HG03097 (cell line): Measurements from ENCODE around the gene GLRX5.
"Not testable (repeated sequence)": the region's sequence is repeated elsewhere in the genome, so short reads cannot be mapped to it uniquely, and the experiment has no call there.

Experiments
- ATAC-seq: cut with Tn5 transposase; IDR thresholded peaks from one replicate; pipeline ENCODE4 v1.9.1; 2021; ENCODE audit not compliant: unreplicated experiment, low FRiP score

GLRX5 gene

GRCh38 chr14:95498622-95499353, 36.1 kb upstream of the GLRX5 start:
- ATAC-seq: no peak

- ATAC-seq: no peak
Measured at GRCh38 chr14:95499354-95499750, 35.5 kb upstream of the GLRX5 start.

- no peak for ATAC-seq
Measured at GRCh38 chr14:95500201-95500681, 34.6 kb upstream of the GLRX5 start.

- ATAC-seq: no peak
Measured at GRCh38 chr14:95500772-95501401, 34.0 kb upstream of the GLRX5 start.

- ATAC-seq: no peak
Measured at GRCh38 chr14:95502381-95502950, 32.4 kb upstream of the GLRX5 start.

DNA sequence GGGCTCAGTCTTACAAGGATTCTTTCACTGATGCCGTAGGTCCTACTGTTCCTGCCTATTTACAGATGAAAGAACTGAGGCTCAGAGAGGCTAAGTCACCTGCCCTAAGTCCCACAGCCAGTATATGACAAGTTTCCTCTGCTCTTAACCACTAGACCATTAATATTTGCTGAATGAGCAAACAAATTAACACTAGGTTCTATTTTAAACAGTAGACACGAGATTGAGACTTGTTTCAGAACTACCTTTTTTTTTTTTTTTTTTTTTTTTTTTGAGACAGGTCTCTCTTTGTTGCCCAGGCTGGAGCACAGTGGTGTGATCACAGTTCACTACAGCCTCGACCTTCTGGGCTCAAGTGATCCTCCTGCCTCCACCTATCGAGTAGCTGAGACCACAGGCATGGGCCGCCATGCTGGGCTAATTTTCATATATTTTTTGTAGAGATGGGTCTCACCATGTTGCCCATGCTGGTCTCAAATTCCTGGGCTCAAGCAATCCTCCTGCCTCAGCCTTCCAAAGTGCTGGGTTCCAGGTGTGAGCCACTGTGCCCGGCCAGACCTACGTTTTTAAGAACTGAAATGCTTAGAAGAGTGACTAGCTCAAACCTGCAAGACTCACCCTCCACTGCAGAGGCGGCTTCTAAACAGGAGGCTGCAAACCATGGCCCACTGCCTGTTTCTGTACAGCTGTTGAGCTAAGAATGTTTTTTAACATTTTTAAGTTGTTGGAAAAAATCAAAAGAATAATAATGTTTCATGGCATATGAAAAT, 31.3 kb upstream of the GLRX5 start:
- ATAC-seq: no peak

DNA sequence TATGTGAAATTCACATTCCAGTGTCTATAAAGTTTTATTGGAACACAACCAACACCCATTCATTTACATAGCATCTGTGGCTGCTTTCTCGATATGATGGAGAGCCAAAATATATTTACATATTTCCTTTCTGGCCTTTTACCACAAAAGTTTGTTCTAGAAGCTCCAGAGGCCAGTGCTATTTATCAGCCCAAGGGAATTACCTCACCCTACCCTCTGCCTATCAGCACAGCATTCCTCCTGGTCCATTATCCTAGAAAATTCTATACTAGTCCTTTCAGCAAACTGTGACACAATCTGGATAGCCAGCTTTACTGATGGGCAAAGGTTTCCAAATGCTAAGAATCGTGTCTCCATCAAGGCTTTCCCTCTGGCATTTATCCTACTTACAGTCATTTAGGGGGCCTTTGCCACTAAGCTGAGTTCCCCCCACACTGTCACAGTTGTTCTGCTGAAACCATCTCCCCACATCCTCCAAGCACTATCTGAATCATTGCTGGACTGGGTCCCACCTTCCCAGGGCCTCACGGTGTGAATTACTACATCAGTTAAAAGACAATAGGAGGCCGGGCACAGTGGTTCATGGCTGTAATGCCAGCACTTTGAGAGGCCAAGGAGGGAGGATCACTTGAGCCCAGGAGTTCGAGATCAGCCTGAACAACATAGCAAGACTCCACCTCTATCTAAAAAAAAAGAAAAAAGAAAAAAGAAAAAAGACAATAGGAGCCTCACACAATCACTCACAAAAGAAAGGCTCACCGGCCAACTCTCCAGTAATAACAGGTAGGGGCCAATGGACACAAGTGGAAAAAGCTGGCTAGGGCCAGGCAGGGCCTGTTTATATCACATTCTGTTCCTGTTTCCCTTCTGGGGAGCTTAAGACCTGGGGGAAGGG, 30.5 kb upstream of the GLRX5 start:
- no peak for ATAC-seq

GRCh38 chr14:95505030-95505589, 29.7 kb upstream of the GLRX5 start:
- no peak for ATAC-seq

- ATAC-seq: no peak
Measured at GRCh38 chr14:95507174-95507573, 27.7 kb upstream of the GLRX5 start.

DNA sequence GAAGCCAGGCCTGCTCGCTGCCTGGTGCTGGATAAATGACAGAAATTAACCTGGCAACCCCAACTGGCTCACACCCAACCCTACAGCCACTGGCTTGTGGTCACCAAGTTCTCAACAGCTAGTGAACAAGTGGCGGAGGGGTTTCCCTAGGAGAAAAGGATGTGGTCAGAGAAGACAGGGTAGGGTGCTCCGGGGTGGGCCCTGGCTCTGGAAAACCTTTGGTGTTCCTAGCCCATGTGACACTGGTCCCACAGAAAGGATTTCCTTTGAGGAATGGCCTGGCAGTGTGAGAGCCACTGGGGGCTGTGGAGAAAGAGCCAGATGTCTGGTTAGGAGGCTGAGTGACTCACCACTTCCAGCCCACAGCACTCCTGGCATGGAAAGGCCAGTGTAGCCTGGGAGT, 27.1 kb upstream of the GLRX5 start:
- no peak for ATAC-seq

GRCh38 chr14:95508377-95508776, 26.5 kb upstream of the GLRX5 start:
- no peak for ATAC-seq

GRCh38 chr14:95509495-95509894, 25.4 kb upstream of the GLRX5 start:
- no peak for ATAC-seq

DNA sequence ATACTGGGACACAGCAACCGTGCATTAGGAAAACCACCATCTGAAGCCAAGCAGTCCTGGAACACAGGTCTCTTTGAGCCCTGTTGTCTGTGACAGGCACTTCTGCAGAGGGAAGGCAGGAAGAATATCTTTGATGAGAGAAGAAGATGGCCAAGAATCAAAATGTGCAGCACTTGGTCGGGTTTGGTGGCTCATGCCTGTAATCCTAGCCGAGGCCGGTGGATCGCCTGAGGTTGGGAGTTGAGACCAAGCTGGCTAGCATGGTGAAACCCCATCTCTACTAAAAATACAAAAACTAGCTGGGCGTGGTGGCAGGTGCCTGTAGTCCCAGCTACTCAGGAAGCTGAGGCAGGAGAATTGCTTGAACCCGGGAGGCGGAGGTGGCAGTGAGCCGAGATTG, 24.5 kb upstream of the GLRX5 start:
- not testable (repeated sequence) for ATAC-seq

- no peak for ATAC-seq
Measured at GRCh38 chr14:95510804-95511203, 24.0 kb upstream of the GLRX5 start.

GRCh38 chr14:95511687-95512086, 23.2 kb upstream of the GLRX5 start:
- no peak for ATAC-seq

GRCh38 chr14:95513291-95513690, 21.6 kb upstream of the GLRX5 start:
- no peak for ATAC-seq

DNA sequence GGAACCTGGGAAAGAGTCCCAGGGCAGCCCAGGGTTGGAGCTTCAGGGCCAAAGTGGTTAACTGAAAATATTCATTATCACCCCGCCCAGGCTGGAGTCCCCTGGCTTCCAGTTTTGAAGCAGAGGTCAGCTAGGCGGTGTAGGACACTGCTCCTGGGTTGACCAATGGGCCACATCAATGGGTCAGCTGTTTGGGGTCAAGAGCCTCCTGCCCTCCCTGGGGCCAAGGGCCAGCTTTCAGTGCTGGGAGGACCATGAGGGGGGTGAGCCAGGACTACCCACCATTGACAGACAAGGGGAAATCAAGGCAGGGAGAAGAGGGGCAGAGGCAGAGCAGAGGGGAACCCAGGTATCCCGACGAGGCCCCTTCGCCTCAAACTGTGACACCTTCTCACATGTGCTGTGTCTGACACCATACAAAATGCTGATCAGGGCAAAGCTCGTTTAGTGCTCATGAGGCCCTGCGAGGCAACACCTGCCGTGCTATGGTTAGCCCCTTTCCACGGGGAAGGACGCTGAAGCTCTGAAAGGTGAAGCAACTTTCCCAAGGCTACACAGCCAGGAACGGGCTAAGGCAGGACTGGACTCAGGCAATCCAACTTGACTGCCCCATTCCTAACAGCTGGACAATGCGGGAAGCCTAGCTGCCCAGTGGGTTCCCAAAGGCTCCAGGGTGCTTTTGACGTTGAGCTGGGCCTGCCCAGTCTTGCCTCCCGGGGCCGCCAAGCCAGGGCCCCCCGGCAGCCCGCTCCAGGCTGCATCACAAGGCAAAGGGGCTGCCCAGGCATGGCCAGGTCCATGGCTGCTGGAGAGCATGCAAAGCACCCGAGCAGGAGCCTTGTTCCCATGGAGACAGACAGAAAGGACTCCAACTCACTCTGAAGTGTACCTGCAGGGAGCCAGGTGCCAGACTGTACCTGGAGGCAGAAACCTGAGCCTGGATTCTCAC, 20.4 kb upstream of the GLRX5 start:
- no peak for ATAC-seq

- no peak for ATAC-seq
Measured at GRCh38 chr14:95515080-95515489, 19.8 kb upstream of the GLRX5 start.
